ENCODE measurements around the gene C11orf21. TPM values are rescaled to one million over a fixed set of nuclear protein-coding genes. Genes with fewer than 3 reads are reported as not detected.
A peak's percentile ranks its signal among the peaks of the same experiment; 100 is the strongest.

Gene C11orf21
- total RNA-seq, 1 donor = not detected

- no peak for DNase-seq (ENCODE audit: low read depth)
- no peak for TF ChIP-seq CTCF (IDR thresholded peaks at IDR 0.05; ENCODE audit: insufficient read depth, low read depth, low read length)
- no peak overlapping the region for H3K4me3 ChIP-seq (ENCODE audit: low read depth, low read length)
These were observed 28.4 kb downstream of the C11orf21 start for GRCh38 chr11:2273311-2273710.

- no peak overlapping the region for H3K4me3 ChIP-seq (ENCODE audit: low read depth, low read length)
- DNase-seq (ENCODE audit: low read depth) = no peak
- no peak for TF ChIP-seq CTCF (IDR thresholded peaks at IDR 0.05; ENCODE audit: insufficient read depth, low read depth, low read length)
These were observed 28.8 kb downstream of the C11orf21 start for GRCh38 chr11:2272946-2273280.

GRCh38 chr11:2272228-2272945 is 29.3 kb downstream of the C11orf21 start:
- DNase-seq (ENCODE audit: low read depth) = no peak
- no peak for TF ChIP-seq CTCF (IDR thresholded peaks at IDR 0.05; ENCODE audit: insufficient read depth, low read depth, low read length)
- no peak overlapping the region for H3K4me3 ChIP-seq (ENCODE audit: low read depth, low read length)

GRCh38 chr11:2271327-2272227 is 30.1 kb downstream of the C11orf21 start:
- no peak for DNase-seq (ENCODE audit: low read depth)
- no peak for TF ChIP-seq CTCF (IDR thresholded peaks at IDR 0.05; ENCODE audit: insufficient read depth, low read depth, low read length)
- H3K4me3 ChIP-seq (ENCODE audit: low read depth, low read length) = no peak overlapping the region

GRCh38 chr11:2271077-2271326 is 30.7 kb downstream of the C11orf21 start:
- no peak overlapping the region for H3K4me3 ChIP-seq (ENCODE audit: low read depth, low read length)
- TF ChIP-seq CTCF (IDR thresholded peaks at IDR 0.05; ENCODE audit: insufficient read depth, low read depth, low read length) = no peak
- no peak for DNase-seq (ENCODE audit: low read depth)

- DNase-seq (ENCODE audit: low read depth) = no peak
- peak within 1 kb of the TSS; percentile 46 for H3K4me3 ChIP-seq (ENCODE audit: low read depth, low read length)
- no peak for TF ChIP-seq CTCF (IDR thresholded peaks at IDR 0.05; ENCODE audit: insufficient read depth, low read depth, low read length)
These were observed 31.2 kb downstream of the C11orf21 start, which contains the start of gene ASCL2 for GRCh38 chr11:2270322-2271076. Gene ASCL2 (minus strand): TSS chr11:2270588. CDS start chr11:2270332, 256 bp downstream.

Data from fibroblast of villous mesenchyme (primary cell).